ENCODE data around the gene SOX9. TPM values are rescaled to one million over a fixed set of nuclear protein-coding genes. Genes with fewer than 3 reads are reported as not detected.
A peak's percentile ranks its signal among the peaks of the same experiment; 100 is the strongest.

Gene SOX9
- total and polyA plus RNA-seq, 2 experiments from 2014 or later, result 36.9 to 87.3 TPM

DNA sequence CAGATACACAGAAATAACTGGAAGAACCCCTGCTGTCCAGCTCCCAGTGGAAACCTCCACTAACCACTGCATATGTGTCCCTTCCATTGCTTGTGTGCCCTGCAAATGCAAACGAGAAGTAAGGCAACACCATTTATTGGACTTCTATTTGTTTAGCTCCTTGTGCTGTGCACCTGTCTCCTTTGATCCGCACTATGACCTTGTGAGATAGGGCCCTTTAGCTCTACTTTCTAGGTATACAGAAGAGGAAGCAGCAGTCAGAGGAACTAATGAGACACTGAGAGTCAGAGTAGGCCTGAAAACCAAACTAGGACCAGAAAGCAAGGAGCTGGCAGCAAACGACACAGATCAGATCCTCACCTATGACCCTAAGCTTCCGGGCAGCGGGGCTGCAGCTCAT lies 22.4 kb downstream of the SOX9 start:
- no peaks in the 10 kb centered on the region for H4K20me1 ChIP-seq (ENCODE audit: insufficient read depth, poor library complexity, severe bottlenecking)
- H3K27ac ChIP-seq, result peak overlapping the region; percentile 43
- no peaks in the 10 kb centered on the region for H3K9me2 ChIP-seq (replicated peaks; ENCODE audit: insufficient read depth)
- WGBS (ENCODE audit: low lambda C conversion rate, missing lambda C conversion rate), result 52% methylated on average over 5 of the region's 5 CpGs
- H3K9me3 ChIP-seq (ENCODE audit: low read depth), result no peaks in the 10 kb centered on the region
- no peak for DNase-seq (ENCODE audit: low spot score)
- H3K4me3 ChIP-seq, result no peak overlapping the region
- H2AFZ ChIP-seq, result no peak overlapping the region
- H3K36me3 ChIP-seq (replicated peaks; ENCODE audit: insufficient read depth, low read depth), result no peaks in the 10 kb centered on the region
- no peaks in the 10 kb centered on the region for H3K79me2 ChIP-seq
- H3K27me3 ChIP-seq, result no peaks in the 10 kb centered on the region
- H3K4me2 ChIP-seq, result no peak overlapping the region
- peaks cover 3% of the 10 kb centered on the region for H3K4me1 ChIP-seq (ENCODE audit: insufficient read depth)
- TF ChIP-seq EZH2phosphoT487 (IDR thresholded peaks at IDR 0.05; ENCODE audit: low read depth, severe bottlenecking, unreplicated experiment) (no peak), EZH2 (IDR thresholded peaks at IDR 0.05; ENCODE audit: borderline replicate concordance) (no peak)
- TF ChIP-seq, protein P1, sequence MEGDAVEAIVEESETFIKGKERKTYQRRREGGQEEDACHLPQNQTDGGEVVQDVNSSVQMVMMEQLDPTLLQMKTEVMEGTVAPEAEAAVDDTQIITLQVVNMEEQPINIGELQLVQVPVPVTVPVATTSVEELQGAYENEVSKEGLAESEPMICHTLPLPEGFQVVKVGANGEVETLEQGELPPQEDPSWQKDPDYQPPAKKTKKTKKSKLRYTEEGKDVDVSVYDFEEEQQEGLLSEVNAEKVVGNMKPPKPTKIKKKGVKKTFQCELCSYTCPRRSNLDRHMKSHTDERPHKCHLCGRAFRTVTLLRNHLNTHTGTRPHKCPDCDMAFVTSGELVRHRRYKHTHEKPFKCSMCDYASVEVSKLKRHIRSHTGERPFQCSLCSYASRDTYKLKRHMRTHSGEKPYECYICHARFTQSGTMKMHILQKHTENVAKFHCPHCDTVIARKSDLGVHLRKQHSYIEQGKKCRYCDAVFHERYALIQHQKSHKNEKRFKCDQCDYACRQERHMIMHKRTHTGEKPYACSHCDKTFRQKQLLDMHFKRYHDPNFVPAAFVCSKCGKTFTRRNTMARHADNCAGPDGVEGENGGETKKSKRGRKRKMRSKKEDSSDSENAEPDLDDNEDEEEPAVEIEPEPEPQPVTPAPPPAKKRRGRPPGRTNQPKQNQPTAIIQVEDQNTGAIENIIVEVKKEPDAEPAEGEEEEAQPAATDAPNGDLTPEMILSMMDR (IDR thresholded peaks at IDR 0.05; ENCODE audit: poor library complexity), result no peak

DNA sequence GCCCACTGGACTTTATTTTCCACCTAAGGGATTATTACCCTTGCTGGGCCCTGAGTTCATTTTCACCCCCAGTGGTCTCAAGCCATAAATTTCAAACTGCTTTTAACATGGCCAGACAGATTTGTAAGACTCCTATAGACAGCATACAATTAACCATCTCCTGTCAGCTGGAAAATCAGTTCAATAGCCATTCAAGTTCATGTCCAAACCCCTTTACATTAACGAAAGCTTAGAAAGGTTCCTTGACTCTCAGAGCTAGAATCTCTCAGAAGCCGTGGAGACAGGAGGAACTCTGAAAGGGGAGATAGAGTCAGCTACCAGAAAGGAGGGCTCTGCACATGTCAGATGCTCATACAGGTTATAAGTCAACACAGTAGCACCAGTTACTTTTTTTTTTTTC lies 23.3 kb downstream of the SOX9 start:
- WGBS (ENCODE audit: low lambda C conversion rate, missing lambda C conversion rate), result 81% methylated on average over 2 of the region's 2 CpGs
- Histone ChIP-seq H3K9me3 (ENCODE audit: low read depth) (no peaks in the 10 kb centered on the region), H3K4me3 (no peak overlapping the region)

DNA sequence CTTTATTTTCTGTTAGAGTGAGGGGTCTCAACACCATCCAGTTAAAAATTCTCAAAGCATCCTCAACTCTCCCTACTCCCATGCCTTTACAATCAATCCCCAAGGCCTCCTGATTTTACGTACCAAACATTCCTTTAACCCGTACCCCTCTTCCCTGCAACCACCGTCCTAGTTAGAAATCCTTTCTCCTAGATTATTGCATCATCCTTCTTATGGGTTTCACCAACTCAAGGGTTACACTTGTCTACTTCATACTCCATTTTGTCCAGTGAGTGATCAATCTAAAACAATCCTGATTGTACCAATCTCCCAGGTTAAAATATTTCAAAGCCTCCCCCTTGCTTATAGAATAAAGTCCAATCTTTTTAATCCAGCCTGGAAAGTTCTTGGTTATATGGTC lies 24.7 kb downstream of the SOX9 start:
- no peak overlapping the region for H3K4me3 ChIP-seq
- no peak overlapping the region for H3K27ac ChIP-seq
- H3K36me3 ChIP-seq (replicated peaks; ENCODE audit: insufficient read depth, low read depth), result no peaks in the 10 kb centered on the region
- no peaks in the 10 kb centered on the region for H3K9me3 ChIP-seq (ENCODE audit: low read depth)
- TF ChIP-seq, protein P1 (IDR thresholded peaks at IDR 0.05; ENCODE audit: poor library complexity), result no peak
- no peak for TF ChIP-seq EZH2 (IDR thresholded peaks at IDR 0.05; ENCODE audit: borderline replicate concordance)
- no peak for TF ChIP-seq EZH2phosphoT487 (IDR thresholded peaks at IDR 0.05; ENCODE audit: low read depth, severe bottlenecking, unreplicated experiment)
- no peak overlapping the region for H2AFZ ChIP-seq
- no peaks in the 10 kb centered on the region for H3K79me2 ChIP-seq
- 81% methylated on average over 3 of the region's 3 CpGs for WGBS (ENCODE audit: low lambda C conversion rate, missing lambda C conversion rate)
- peaks cover 3% of the 10 kb centered on the region for H3K4me1 ChIP-seq (ENCODE audit: insufficient read depth)
- no peaks in the 10 kb centered on the region for H4K20me1 ChIP-seq (ENCODE audit: insufficient read depth, poor library complexity, severe bottlenecking)
- H3K4me2 ChIP-seq, result no peak overlapping the region
- H3K27me3 ChIP-seq, result no peaks in the 10 kb centered on the region
- H3K9me2 ChIP-seq (replicated peaks; ENCODE audit: insufficient read depth), result no peaks in the 10 kb centered on the region
- DNase-seq (ENCODE audit: low spot score), result no peak

More for the DNA sequence above, 23.3 kb downstream of the SOX9 start:
- Histone ChIP-seq H3K9me2 (replicated peaks; ENCODE audit: insufficient read depth) (no peaks in the 10 kb centered on the region), H2AFZ (no peak overlapping the region), H3K27ac (no peak overlapping the region), H4K20me1 (ENCODE audit: insufficient read depth, poor library complexity, severe bottlenecking) (no peaks in the 10 kb centered on the region), H3K4me2 (no peak overlapping the region), H3K36me3 (replicated peaks; ENCODE audit: insufficient read depth, low read depth) (no peaks in the 10 kb centered on the region), H3K79me2 (no peaks in the 10 kb centered on the region), H3K27me3 (no peaks in the 10 kb centered on the region), H3K4me1 (ENCODE audit: insufficient read depth) (peaks cover 3% of the 10 kb centered on the region)
- DNase-seq (ENCODE audit: low spot score), result no peak
- TF ChIP-seq EZH2phosphoT487 (IDR thresholded peaks at IDR 0.05; ENCODE audit: low read depth, severe bottlenecking, unreplicated experiment) (no peak), EZH2 (IDR thresholded peaks at IDR 0.05; ENCODE audit: borderline replicate concordance) (no peak)
- TF ChIP-seq, protein P1 (IDR thresholded peaks at IDR 0.05; ENCODE audit: poor library complexity), result no peak

DNA sequence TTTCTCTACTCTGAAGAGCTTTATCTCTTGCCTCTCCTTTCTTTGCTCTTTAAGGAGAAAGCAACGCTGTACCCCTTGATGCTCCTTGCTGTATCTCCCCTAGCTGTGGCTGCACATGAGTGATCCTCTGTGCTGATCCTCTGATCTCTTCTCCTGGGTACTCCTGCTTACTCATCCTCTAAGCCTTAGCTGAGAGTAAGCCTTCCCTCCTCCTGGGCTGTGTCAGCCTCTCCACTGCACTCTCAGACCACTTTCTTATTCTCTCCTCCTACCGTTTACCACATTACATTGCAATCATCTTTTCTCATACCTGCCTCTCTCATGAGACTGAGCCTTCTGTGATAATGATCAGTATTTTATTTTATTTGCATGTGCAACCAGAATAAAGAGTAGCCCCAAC lies 25.1 kb downstream of the SOX9 start:
- Histone ChIP-seq H3K4me1 (ENCODE audit: insufficient read depth) (peaks cover 3% of the 10 kb centered on the region), H3K9me3 (ENCODE audit: low read depth) (no peaks in the 10 kb centered on the region), H3K27ac (no peak overlapping the region), H2AFZ (no peak overlapping the region), H3K36me3 (replicated peaks; ENCODE audit: insufficient read depth, low read depth) (no peaks in the 10 kb centered on the region), H3K27me3 (no peaks in the 10 kb centered on the region), H3K79me2 (no peaks in the 10 kb centered on the region), H3K9me2 (replicated peaks; ENCODE audit: insufficient read depth) (no peaks in the 10 kb centered on the region), H3K4me3 (no peak overlapping the region), H4K20me1 (ENCODE audit: insufficient read depth, poor library complexity, severe bottlenecking) (no peaks in the 10 kb centered on the region), H3K4me2 (no peak overlapping the region)
- 84% methylated on average over 2 of the region's 2 CpGs for WGBS (ENCODE audit: low lambda C conversion rate, missing lambda C conversion rate)
- no peak for DNase-seq (ENCODE audit: low spot score)
- TF ChIP-seq, protein P1 (IDR thresholded peaks at IDR 0.05; ENCODE audit: poor library complexity), result no peak
- TF ChIP-seq EZH2 (IDR thresholded peaks at IDR 0.05; ENCODE audit: borderline replicate concordance), result no peak
- no peak for TF ChIP-seq EZH2phosphoT487 (IDR thresholded peaks at IDR 0.05; ENCODE audit: low read depth, severe bottlenecking, unreplicated experiment)

Measured in hepatocyte (in vitro differentiated cells).